GM19452 (cell line): Measurements from ENCODE around the gene CLDN11.

Experiments
- ATAC-seq: cut with Tn5 transposase; IDR thresholded peaks from one replicate; pipeline ENCODE4 v1.9.1; 2021; ENCODE audit not compliant: unreplicated experiment

The CLDN11 gene

DNA sequence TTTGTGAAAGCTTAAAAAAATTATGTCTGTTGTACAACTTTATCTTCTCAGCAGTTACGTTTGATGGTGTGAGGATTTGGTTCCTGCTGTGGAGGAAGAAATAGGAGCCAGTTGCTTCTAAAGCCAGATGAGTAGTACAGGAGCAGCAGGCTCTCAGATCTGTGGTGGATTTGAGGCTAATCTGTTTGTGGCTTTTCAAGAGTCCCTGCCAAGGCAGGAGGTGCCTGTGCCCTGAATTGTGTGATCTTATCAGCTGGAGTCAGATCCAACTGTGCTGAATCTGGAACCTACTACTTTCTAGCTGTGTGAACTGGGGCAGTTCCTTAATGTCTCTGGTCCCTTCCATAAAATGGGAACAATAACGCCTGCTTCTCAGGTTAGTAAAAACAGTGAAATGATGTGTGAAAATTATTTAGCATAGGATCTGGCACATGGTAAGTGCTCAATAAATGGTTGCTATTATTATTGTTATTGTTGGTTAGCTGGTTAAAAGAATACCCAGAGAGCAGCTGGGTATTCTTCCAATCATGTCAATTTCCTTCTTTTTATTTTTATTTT, 7.7 kb downstream of the CLDN11 start:
- ATAC-seq, result no peak

DNA sequence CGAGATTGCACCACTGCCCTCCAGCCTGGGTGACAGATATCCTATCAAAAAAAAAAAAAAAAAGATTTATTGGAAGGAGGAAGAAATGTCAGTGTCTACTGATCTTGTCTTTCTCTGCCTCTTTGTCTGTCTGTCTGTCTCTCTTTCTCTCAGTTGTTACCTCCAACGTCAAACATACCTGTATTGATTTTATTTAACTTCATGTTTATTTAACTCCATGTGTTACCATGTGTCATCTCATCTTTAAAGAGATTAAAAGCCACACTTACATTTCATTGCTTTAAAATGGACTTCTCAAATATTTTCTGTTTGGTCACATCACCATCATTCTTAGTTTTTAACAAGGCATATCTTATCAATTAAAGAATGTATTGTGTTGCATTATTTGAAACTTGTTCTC, 9.4 kb downstream of the CLDN11 start:
- ATAC-seq, result no peak

DNA sequence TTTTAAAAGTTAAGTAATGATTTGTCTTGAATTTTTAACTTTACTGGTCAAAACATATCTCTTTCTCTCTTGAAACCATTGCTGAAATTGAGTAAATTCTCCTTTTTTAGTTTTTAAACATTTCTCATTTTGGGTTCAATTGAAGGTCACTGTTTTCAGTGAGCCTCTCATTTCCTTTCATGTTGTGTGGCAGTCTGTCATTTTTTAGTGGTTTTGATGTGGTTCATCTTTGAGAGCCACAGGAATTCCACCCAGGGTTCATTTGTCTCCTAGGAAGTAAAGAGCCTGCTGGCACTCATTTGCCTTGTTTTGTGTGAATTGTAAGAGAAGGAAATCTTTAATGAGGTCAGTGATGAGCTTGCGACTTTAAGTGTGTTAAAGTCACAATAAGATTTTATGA, 10.4 kb downstream of the CLDN11 start:
- ATAC-seq, result no peak

DNA sequence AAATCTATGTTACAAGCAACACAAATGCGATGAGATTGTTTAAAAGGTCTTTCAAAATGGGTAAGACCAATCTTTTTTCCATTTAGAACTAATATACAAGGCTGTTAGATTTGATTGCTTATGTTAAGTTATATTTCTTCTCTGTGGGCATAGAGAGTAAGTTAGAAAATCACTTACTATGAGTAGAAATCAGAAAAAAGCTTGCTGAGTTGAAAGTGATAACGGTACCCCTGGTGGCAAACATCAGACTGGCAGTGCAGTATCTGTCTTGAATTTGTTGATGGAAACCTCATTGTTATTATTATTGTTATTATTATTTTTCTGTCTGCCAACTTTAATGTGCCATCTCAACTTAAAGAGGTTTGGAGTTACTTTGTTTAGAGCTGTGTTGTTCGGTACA, 12.4 kb downstream of the CLDN11 start:
- no peak for ATAC-seq

DNA sequence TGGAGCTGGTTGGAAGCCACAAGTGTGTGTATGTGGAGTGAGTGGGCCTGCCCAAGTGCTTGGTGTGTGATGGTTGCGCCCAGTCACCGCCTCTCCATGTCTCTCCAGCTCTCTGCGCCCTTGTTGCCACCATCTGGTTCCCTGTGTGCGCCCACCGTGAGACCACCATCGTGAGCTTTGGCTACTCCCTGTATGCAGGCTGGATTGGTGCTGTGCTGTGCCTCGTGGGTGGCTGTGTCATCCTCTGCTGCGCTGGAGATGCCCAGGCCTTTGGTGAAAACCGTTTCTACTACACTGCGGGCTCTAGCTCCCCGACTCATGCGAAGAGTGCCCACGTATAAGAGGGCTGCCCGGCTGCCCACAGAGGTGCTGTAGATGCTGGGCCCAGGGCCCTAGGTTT, 13.7 kb downstream of the CLDN11 start:
- ATAC-seq, result no peak

DNA sequence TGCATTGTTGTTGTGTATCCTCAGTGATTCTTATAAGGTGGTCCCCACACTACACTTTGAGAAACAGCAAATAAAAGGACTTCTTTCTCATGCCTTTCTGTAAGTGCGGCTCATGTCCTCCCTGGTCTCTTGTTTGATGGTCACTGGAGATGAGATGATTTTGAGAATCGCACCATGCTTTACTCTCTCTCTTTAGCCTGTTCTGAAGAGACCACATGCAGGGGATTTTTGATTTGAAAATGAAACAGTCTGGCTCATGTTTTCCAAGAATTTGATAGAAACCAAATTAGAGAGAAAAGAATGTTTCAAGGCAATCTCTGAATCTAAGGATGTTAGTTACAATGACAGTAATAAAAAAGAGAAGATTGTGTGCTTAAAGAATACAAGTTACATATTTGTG, 18.0 kb downstream of the CLDN11 start:
- ATAC-seq, result no peak

DNA sequence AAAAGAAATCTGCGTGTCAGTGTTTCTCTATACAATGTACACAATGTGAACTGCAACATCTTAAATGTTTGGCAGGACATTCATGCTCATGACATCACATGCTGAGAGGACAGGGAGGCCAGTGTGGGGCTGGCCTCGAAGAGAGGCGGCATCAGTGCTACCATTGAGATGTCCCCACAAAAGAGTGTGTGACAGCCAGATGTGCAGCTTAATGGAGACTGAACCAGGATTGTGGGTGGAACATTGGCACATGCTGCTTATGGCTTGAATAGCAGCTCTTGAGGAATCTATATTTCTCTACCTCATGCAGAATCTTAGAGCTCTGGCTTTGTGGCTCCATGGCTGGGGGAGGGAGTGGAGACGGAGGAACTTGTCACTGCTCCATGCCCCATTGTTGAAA, 18.5 kb downstream of the CLDN11 start:
- no peak for ATAC-seq

DNA sequence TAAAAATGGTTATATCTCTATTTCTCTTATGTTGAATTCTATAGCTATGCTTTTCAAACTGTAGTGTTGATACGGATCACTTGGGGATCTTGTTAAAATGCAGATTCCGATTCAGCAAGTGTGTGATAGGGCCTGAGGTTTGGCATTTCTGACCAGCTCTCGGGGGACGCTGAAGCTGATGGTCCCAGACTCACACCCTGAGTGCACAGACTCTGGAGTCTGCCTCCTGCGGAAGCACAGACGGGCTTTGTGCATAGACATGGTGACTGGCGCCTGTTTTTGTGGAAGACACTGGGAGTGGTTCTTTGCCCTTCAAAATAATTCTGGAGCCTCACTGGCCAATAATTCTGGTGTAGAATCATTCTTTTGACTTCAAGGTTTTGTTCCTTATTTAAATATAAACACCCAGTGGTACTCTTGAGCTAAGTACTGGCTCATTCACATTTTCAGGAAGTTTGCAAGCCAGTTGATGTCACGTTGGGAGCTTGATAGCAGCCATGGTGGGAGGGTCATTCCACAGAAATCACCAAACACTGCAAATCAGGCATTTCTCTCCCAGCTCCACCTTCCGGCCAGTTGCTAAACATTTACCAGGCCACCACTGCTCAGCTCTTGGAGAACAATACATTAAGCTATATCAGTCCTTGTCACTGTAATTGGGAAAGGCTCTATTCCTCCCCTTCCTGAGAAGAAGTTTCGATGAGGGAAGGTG, 19.2 kb downstream of the CLDN11 start:
- ATAC-seq, result no peak

DNA sequence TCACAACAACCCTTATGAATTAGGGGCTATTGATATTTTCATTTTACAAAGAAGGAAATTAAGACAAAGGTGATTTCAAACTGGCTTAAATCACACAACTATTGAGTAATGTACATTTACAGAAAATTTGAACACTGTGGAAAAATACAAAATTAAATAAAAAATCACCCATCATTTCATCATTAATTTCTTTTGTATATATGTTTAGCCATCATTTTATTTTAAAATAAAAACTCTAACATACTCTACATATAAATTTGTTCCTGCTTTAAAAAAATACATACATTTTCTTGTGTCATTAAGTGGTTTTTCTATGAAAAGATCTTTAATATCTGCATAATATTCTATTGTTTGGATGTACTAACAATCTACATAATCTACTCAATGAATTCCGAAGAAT, 20.2 kb downstream of the CLDN11 start:
- ATAC-seq, result no peak

DNA sequence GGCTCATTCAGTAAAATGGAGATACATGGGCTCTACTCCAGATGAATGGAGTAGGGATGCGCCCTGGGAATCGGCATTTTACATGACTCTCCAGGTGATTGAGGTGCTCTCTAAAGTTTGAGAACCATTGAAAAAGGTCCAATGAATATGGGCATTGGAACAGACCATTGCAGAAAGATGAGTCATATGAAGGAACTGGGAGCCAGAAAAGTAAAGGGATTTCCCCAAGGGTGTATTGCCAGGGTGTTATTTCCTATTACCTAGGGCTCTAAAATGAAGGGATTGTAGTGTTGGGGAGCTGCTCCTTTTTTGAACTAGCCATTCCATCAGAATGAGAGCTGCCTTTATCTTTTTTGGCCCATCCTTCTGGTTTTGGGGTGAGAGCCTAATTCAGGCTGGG, 21.7 kb downstream of the CLDN11 start:
- ATAC-seq, result no peak

DNA sequence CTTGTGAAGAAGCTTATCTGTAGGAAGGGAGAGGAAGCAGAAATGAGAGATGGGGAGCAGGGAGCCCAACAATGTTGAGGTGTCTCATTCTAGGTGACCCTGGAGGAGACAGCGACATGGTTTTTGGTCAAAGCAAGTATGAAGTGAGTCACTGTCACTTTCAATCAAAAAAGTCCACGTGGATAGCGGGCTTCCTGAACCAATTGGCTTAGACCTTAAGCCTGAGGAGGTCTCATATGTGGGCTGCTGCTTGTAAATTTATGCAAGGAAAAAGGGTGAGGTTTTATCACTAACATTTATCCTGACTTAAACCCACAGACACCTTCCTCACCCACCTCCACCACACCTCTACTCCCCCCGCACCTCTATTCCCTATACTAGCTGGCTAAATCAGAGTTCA, 22.7 kb downstream of the CLDN11 start:
- no peak for ATAC-seq

DNA sequence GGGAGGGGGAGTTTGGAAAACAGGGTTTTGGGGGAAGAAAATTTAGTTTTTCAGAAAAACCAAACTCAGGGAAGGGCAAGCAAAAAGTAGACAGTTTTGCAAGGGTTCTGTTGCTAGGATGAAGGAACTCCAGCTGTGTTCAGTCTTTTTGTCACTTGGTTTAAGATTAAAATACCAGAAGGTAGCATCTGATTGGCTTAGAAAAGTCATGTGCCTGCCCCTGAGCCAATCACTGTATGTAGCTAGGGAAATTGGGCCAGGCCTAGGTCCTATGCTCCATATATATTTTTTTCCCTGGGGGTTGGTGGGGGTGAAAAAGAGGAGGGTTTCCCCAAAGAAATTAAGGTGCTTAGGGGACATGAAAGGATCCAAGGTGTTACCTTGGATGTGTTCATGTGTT, 24.3 kb downstream of the CLDN11 start:
- no peak for ATAC-seq

DNA sequence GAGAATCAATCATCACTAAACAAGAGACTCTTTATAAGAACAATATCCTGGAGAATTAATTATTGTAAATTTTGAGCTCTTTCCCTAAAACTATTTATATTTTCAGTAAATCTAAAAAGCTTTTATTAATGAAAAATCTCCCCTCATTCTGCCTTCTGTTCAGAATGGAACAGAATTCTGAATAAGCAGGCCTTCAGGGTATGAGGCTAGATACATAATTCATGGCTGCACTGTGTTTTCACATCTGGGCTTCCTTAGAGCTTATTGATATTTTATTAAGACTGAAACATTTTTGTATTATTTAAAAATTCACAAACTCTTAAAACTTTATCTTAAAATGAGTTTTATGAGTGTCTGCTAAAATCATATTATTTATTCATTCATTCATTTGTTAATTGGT, 24.8 kb downstream of the CLDN11 start:
- ATAC-seq, result no peak

DNA sequence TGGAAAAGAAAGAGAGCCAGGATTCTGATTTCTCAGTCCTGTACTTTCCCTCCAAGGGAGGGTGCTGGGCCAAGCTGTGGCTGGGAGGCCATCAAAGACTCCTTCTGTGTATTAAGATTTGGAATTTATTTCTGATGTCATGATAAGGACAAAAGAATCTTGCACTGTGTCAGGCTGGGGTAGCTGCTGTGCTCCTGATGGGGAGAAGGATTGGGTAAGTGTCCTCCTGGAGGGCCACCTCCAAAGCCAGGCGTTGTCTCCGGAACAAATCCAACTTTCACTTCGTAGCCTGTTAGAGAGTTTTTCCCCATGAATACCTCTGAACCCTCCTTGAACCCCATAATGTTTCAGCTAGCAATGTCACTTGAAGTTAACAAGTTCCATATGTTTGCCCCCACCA, 29.9 kb downstream of the CLDN11 start:
- ATAC-seq, result no peak

DNA sequence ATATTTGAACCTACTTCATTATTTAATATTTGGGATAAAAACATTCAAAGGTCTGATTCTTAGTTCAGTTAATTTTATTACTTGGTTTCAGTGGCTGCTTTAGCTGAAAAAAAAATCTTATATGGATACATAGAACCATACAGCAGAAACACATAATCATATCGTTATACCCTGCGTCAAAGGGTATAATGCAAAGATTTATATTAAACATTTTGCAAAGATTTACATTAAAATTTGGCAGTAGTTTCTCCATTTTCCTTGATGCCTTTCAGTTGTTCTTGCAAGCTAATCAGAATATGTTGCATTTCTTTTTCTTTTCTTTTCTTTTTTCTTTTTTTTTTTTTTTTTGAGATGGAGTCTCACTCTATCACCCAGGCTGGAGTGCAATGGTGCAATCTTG, 31.4 kb downstream of the CLDN11 start:
- no peak for ATAC-seq

DNA sequence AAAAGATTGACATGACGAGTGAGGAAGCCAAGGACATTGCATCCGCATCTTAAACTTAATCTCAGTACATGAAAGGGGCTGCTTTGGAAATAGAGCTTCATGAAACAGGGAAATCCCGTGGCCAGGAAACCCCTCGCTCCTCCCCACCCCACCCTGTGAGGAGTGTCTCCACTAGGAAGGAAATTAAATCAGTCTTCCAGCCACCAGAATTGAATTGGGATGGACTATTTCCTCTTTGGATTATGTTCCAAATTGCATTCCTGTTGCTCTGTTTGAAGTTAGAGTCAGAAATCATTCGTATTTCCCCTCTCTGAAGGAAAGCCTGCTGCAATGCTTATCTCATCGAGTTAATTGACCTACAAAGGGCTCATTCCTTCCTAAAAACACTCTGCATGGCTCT, 35.8 kb downstream of the CLDN11 start:
- no peak for ATAC-seq

DNA sequence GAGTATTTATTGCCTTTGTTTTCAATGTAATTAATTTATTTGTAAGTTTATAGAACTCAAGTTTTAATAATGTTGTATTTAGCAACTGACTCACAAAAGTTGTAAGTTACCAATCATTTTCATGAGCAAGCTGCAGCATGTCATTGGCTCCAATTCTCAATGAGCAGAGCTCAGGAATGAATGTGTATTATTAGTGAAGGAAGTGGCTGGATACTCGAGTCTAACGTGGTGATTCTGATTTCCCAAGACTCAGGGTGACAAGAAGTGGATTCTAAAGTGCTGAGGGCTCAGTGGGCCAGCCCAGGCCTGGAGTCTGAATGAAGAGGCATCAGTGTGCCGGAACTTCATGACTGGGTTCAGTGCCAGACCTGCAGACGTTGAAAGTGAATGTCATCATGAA, 39.6 kb downstream of the CLDN11 start:
- no peak for ATAC-seq

DNA sequence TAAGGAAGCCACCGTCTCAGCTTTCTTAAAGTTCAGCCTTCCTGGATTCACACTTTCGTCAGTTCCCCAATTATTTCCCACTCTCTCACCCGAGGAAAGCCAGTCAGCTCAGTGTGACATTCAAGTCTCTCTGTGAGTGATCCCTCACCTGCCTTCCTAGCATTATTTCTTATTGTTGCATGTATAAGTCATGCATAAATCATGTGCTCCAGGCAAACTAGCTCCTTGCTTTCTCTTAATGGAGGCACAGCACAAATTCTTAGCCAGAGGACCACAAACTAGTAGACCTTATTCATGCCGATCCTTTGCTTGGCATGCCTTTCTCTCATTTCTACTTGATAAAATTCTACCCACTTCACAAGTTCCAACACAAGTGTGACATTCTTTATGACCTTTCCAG, 44.3 kb downstream of the CLDN11 start:
- no peak for ATAC-seq

DNA sequence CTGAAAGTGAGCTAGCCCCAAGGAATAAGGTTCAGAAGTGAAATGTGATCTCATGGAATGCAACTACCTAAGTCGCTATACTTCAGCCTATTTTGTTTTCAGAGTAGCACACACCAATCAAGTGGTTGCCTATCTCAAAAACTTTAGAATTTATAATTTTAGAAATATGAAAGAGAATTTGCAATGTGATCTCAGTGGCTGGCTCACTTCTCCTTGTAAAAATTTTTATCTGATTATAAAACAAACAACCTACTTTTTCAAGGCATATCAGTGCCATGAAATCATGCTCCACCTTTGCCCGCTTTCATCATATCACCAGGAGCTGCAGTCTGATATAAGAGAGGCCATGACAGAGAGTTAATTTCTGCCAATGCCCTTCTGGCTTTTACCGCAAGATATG, 47.3 kb downstream of the CLDN11 start:
- no peak for ATAC-seq

DNA sequence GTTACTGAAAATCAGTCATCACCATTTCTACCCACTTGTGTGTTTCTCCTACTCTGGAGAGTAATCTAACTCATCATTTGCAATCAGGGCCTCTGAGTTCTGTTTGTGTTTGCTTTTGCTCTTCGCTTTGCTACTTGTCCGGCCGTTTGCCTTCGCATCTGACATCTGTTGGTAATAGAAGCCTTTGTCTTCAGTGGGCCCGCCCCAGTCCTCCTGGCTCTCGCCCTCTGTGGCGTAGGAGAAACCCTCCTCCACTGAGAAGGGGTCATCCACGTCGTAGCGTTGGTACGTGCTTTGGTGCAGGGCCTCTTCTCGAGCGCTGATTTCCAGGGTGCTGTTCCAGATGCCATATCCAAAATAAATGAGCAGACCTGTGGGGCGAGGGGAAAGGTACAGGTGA, 48.3 kb downstream of the CLDN11 start:
- no peak for ATAC-seq

DNA sequence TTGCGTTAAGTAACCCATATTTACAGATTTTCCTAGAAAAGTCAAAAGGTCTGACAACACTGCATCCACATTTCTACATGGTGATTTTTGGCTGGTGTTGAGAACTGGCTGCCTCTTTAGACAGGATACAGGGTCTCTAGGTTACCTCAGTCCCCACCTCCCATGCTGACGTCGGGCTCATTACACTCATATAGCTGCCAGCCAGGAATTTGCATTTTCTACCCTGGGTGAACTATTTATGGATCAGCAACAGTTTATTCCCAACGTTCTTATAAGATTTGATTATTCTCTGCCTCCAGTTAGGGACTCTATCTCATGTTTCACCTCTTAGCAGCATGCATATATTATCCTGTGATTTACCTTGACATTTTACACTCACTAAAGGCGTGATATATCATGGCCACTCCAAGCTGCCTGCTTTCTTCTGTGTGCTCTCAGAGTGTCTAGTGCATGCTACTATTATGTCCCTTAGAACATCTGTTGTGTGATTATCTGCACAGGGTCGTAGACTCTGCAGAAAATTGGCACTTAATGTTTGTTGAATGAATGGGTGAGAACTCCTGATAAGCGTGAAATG, 49.0 kb downstream of the CLDN11 start:
- ATAC-seq, result no peak

DNA sequence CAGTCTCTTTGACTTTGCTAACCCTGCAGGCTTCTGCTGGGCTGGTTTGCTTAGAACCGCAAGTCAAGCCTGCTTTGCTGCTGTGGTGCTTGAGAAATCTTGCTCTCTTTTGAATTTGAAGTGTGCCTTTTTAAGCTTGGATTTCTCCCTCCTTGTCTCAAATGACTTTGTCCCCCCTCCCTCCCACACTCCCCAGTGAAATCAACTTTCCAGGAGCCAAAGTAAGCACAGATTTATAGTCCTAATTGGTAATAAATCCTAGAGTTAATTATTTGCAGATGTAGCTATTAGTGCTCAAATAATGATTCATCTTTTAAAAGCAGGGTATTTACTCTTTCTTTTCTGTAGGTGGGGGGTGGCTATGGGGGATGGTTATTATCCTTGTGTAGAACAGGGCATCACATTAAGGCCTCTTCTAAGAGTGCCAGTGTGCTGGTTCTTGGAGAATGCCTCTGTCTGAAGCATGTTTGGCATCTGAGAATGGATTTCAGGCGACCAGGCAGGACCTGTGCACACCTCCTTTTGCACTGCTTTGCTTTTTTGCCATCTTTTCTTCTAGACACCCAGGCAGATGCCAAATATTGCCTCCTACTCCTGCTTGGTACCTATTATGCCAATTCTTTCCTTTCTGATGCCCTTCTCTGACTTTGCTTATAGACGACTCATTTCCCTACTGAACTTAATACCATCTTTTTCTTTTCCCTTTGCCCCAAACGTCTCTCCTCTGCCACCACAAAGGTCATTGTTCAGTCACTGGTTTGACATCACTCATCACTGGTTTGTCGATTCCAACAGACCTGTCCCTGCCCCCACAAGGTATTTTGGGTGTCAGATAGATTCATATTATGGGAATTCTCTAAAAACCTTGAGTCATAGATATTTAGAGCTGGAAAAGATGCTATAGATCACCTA, 50.7 kb downstream of the CLDN11 start:
- no peak for ATAC-seq
